ENCODE data around the gene ZMAT3.
A peak's percentile ranks its signal among the peaks of the same experiment; 100 is the strongest.

ZMAT3 gene

GRCh38 chr3:179105881-179106280, 34.3 kb upstream of the ZMAT3 start:
- H3K4me3 ChIP-seq (ENCODE audit: low read depth, low read length): no peak overlapping the region
- DNase-seq (ENCODE audit: low read depth, low spot score): no peak
- ChIA-PET POLR2A (no interaction called here), CTCF (interaction anchor here (0.6 to 20.0 kb wide), 25 partner anchors 9 to 225 kb away, joined by 3 to 347 read pairs (median 5); partner anchors contain the start of gene ZMAT3)
- TF ChIP-seq CTCF (IDR thresholded peaks at IDR 0.05; ENCODE audit: insufficient read depth, low read length, missing control alignments): no peak

- ChIA-PET CTCF (interaction anchor here (1.9 to 20.0 kb wide), 5 partner anchors 8 to 216 kb away, joined by 8 to 347 read pairs (median 20); partner anchors contain the start of gene ZMAT3), POLR2A (no interaction called here)
- no peak for TF ChIP-seq CTCF (IDR thresholded peaks at IDR 0.05; ENCODE audit: insufficient read depth, low read length, missing control alignments)
- no peak overlapping the region for H3K4me3 ChIP-seq (ENCODE audit: low read depth, low read length)
- DNase-seq (ENCODE audit: low read depth, low spot score): no peak
Observed at GRCh38 chr3:179100652-179101051, 29.0 kb upstream of the ZMAT3 start.

DNA sequence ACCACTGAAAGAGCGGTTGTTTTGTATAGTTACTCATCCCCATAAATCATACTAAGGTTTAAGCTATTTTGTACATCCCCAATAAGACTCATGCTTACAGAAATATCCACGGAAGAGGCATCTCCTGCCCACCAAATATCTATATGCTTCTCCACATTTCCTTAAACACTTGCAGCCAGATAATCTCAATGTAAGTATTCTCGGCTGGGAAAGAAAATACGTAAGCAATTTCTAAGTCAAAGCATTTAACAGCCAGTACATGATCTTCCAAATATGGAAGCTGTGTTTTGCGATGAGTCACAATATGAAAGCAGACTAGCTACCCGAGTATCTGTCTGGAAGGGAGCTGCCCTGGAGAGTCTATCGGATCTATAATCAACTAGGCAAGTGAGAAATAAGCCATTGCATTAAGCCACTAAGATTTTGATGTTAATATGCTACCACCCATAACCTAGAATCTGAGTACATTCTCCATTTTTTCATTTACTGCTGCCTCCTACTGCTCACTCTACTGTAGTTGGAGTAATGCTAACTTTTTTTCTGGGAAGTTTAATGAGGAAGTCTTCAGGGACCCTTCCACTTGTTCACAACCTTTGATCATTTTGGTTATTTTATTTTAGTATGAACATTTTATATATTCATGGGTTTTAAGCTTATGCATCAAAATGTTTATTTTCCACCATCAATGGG, 26.9 kb upstream of the ZMAT3 start:
- POLR2A ChIA-PET: interaction anchor here (0.6 kb wide), 1 partner anchor 24 kb away, joined by 5 read pairs; no protein-coding TSS in a partner anchor
- DNase-seq (ENCODE audit: low read depth, low spot score): no peak
- H3K4me3 ChIP-seq (ENCODE audit: low read depth, low read length): peak overlapping the region; percentile 36
- no peak for TF ChIP-seq CTCF (IDR thresholded peaks at IDR 0.05; ENCODE audit: insufficient read depth, low read length, missing control alignments)
- CTCF ChIA-PET: interaction anchor here (0.6 to 20.0 kb wide), 12 partner anchors 10 to 219 kb away, joined by 3 to 347 read pairs (median 4); partner anchors contain the start of gene ZMAT3

- DNase-seq (ENCODE audit: low read depth, low spot score): no peak
- no peak overlapping the region for H3K4me3 ChIP-seq (ENCODE audit: low read depth, low read length)
- ChIA-PET POLR2A (no interaction called here), CTCF (interaction anchor here (1.3 to 20.0 kb wide), 3 partner anchors 11 to 223 kb away, joined by 4 to 347 read pairs (median 24); no protein-coding TSS in a partner anchor)
- no peak for TF ChIP-seq CTCF (IDR thresholded peaks at IDR 0.05; ENCODE audit: insufficient read depth, low read length, missing control alignments)
Observed at GRCh38 chr3:179093807-179094206, 22.2 kb upstream of the ZMAT3 start.

- no peak for TF ChIP-seq CTCF (IDR thresholded peaks at IDR 0.05; ENCODE audit: insufficient read depth, low read length, missing control alignments)
- ChIA-PET POLR2A (no interaction called here), CTCF (interaction anchor here (20.0 kb wide), 1 partner anchor 226 kb away, joined by 347 read pairs; no protein-coding TSS in a partner anchor)
- DNase-seq (ENCODE audit: low read depth, low spot score): no peak
- no peak overlapping the region for H3K4me3 ChIP-seq (ENCODE audit: low read depth, low read length)
Observed at GRCh38 chr3:179091113-179091512, 19.5 kb upstream of the ZMAT3 start.

- H3K4me3 ChIP-seq (ENCODE audit: low read depth, low read length): no peak overlapping the region
- no peak for TF ChIP-seq CTCF (IDR thresholded peaks at IDR 0.05; ENCODE audit: insufficient read depth, low read length, missing control alignments)
- ChIA-PET POLR2A (no interaction called here), CTCF (interaction anchor here (0.8 to 1.6 kb wide), 2 partner anchors 73 to 233 kb away, joined by 3 to 4 read pairs; no protein-coding TSS in a partner anchor)
- no peak for DNase-seq (ENCODE audit: low read depth, low spot score)
Observed at GRCh38 chr3:179088306-179088705, 16.7 kb upstream of the ZMAT3 start.
